Measurements from ENCODE around the gene SNX25.
"Not testable (repeated sequence)": the region's sequence is repeated elsewhere in the genome, so short reads cannot be mapped to it uniquely, and the experiment has no call there.

GRCh38 chr4:185329879-185330510, 120.6 kb downstream of the SNX25 start:
- TF ChIP-seq EZH2 (conservative IDR thresholded peaks at IDR 0.05; ENCODE audit: low read depth, low read length); ZBTB4 (CRISPR knock-in tag; IDR thresholded peaks at IDR 0.05; ENCODE audit: borderline replicate concordance): not testable (repeated sequence)
